GM18499 (cell line): ENCODE results near the gene TBC1D9B.
"Not testable (repeated sequence)": the region's sequence is repeated elsewhere in the genome, so short reads cannot be mapped to it uniquely, and the experiment has no call there.

Experiments used
- ATAC-seq: cut with Tn5 transposase; IDR thresholded peaks from one replicate; pipeline ENCODE4 v1.9.1; 2021; ENCODE audit warnings: moderate number of reproducible peaks; ENCODE audit not compliant: insufficient read depth, unreplicated experiment

The TBC1D9B gene

DNA sequence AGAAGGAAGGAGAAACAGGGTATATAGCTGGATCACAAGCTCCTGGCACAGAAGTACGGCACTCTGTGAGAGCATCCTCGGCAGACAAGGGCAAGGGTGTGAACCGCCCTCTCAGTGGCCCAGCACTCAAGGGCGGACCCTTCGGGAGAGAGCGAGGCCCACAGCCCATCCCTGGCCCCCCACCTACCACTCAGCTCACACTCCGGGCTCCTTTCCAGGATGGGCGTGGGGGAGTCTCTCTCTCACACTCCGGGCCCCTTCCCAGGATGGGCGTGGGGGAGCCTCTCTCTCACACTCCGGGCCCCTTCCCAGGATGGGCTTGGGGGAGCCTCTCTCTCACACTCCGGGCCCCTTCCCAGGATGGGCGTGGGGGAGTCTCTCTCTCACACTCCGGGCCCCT is 36.2 kb downstream of the TBC1D9B start:
- ATAC-seq, result not testable (repeated sequence)

DNA sequence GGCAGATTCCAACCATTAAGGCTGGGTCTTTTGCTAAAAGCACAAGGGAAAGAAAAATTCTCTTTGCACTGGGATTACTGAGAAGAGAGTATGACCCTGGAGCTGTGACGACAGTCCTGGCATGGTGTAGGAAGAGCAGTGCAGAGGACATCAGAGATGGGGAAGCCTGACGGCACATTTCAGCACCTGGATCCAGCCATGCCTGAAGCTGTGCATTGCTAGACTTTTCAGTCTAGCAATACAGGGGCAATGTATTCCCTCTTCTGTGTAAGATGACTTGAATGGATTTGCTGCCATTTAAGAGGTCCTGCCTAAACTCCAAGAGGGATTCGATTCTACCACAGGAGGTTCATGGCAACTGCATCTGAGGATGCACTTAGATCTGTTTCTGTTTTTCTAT is 36.7 kb downstream of the TBC1D9B start:
- no peak for ATAC-seq

GRCh38 chr5:179870403-179870903 is 37.2 kb downstream of the TBC1D9B start:
- ATAC-seq, result no peak

DNA sequence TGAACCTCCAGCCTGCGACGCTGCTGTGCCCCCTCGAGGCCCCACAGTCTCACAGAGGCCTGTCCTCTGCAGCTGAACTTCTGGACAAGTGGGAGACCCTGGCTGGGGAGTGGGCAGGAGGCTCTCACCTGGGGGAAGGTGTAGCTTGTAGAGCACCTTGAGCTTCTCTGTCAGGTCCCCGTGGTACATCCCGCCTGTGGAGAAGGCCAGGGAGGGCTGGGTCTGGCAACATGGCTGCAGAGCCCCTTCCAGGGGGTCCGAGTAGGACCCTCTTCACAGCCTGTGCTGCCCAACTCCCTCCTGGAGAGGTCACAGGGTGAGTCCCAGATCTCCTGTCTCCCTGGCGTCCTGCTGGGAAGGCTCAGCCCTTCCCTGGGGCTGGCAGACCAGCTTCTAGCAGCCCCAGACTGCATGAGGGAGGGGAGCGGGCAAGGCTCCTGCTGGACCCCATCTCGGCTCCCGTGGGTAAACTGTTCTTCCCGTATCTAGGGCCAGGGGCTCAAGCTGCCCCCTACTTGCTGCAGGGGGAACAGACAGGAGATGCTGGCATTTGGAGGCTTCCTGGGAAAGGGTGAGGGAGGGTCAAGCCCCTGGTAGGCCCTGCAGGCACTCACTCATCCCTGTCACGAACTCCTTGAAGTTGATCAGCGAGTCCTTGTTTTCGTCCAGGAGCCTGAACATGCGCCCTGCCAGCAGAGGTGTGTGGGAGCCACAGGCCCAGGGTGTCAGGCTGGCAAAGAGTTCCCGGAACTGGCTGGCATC is 37.9 kb downstream of the TBC1D9B start:
- no peak for ATAC-seq

- no peak for ATAC-seq
Observed at GRCh38 chr5:179869101-179869500, 38.6 kb downstream of the TBC1D9B start.

DNA sequence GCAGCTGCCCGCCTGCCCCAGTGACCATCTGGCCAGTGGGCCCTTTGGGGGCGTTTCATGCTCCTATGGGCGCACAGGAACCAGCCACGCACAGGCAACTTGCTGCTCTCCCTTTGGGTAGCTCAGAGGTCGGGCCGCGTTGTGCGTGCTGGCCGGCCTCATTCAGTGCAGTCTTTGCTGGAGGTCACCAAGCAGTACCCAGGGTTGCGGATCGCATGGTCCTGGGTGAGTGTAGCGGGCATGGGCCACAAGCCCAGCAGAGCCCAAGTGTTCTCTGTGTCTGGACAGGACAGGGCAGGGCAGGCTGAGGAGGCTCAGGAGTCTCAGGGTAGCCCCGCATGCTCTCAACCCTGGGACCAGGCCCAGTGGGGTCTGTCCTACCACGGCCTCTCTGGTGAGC is 39.2 kb downstream of the TBC1D9B start:
- ATAC-seq, result no peak

DNA sequence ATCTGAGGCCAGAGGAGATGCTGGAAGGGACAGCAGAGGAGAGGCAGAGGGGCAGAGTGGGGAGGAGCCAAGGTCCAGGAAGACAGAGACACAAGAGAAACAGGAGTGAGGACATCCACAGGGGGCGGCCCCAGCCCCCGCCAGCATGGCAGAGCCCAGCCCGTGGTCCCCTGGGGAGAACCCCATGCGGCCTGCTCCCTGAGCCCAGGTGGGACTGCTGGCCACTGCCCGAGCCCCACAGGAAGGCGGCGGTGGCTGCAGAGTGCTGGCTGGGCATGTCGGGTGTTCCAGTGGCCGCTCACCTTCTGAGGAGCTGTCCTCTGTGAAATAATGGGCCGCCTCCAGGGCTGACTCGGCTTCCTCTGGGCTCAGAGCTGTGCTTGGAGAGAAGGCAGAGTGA is 40.2 kb downstream of the TBC1D9B start:
- no peak for ATAC-seq

GRCh38 chr5:179867079-179867465 is 40.6 kb downstream of the TBC1D9B start:
- no peak for ATAC-seq

DNA sequence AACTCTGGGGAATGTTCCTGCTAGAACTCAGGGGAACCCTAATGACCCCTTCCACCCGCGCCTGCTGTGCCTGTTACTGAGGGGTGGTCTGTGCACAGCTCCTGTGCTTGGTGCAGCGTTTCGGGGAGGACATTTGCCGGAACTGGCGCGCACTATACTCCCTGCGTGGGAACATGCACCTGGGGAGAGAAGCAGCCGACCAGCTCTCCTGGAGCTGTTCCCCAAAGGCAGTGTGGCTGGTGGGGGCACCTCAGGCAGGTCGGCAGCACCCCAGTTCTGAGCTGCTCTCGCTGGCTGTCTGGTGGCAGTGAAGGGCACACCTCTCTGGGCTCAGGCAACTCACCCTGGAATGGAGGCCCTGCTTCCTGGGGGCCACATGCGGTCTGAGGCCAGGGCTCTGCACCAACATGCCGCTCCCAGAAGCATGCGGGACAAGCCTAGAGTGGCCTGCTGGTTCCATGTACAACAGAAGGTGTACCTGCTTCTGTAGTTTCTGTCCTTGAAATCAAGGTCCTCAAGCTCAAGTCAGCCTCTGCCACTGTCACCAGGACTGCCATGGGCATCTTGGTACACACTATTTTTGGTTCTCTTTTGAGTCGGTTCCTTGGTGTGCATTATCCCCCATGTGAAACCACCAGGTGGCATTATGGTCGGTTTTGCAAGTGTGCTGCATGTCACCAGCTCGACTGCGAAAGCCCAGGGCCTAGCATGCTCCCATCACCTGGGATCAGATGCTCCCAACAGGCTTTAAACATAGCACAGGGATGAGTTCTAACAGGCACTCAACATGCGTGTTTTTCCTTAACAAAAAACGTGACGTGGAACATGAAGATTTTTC is 41.2 kb downstream of the TBC1D9B start:
- no peak for ATAC-seq

DNA sequence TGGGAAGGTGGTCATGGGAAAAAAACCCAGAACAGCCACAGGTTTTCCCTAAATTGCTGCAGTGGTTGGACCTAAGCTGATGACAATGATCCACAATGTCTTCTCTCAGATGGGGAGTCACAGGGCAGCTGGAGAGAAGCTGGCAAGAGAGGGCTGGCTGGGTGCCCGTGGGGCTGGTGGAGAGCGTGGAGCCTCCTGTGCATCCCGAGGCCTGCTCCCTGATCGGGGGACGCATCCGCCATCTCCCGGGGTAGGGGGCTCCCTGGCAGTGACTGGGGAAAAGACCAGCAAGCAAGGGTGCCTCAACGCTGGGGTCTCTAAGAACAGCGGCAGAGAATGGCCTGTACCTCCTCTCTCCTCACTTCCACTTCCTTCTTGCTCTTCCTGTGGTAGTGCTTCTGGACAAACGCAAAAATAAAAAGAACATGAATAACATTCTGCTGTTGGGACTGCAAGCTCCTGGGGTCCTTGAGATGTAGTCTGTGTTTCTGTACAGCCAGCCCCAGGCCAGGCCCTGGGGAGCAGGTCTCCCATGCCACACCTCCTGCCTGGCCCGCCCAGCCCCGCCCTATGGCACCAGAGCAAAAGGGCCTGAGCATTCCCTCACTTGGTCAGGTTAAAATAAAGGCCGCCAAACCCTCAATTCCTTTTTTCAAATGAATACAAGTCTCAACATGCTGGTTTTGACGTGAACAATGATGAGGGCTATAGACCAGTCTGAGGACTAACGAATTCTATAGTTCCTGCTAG is 42.0 kb downstream of the TBC1D9B start:
- no peak for ATAC-seq

DNA sequence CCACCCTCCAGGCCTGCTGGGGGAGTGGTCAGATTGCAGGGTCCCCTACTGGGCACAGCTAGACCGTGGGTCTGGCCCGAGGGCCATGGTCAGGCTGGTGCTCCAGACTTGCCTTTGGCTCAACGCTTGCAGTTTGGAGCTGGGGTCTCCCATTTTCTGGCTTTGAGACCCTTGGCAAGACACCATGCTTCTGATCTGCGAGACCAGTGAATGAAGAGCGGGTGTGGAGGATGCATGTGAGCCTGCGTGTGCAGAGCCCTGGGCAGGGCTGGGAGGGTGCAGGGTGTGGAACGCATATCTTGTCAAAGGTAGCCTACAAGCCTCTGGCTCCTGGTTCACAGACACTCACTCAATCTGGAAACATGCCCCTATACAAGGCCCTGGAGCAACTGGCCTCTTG is 43.0 kb downstream of the TBC1D9B start:
- no peak for ATAC-seq

GRCh38 chr5:179863449-179864085 is 44.1 kb downstream of the TBC1D9B start:
- ATAC-seq, result no peak

DNA sequence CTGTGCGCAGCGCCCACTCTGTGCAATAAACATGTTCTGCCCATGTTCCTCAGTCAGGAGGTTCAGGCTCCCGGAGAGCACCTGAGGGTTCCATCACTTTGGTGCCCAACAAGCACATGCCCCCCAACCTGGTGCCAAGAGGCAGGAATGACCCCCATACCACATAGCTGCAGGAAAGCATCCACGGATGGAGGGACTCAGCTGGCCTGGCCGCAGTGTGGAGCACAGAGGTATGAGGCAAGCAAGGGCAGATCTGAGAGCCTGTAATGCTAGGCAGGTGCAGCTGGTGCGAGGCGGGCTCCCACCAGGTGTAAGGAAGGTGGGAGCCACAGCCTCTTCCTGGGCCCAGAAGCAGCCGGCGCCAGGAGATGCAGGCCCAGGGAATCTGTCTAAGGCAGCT is 44.8 kb downstream of the TBC1D9B start:
- ATAC-seq, result no peak

GRCh38 chr5:179862296-179862695 is 45.4 kb downstream of the TBC1D9B start:
- no peak for ATAC-seq

DNA sequence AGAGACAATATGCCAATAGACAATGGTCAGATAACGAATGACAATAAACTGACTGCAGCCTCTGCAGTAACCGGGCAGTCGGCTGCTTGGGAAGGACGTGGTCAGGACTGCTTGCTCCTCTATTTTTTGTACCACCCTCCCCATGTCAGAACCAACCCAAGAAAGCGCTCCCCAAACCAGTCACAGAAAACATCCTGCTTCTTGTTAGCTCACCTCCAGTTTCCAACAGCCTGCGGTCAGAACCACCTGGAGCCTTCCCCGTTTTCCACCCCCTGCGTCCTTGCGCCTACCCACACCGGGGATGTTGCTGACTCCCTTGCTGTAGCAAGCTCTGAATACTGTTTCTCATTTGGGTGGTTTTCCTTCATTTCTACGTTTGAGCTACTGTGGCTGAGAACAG is 47.4 kb downstream of the TBC1D9B start:
- ATAC-seq, result no peak

GRCh38 chr5:179858586-179859427 is 48.9 kb downstream of the TBC1D9B start, which contains the start of gene MRNIP:
TSS of gene MRNIP (minus strand) at chr5:179858817. CDS start at chr5:179858796, 21 bp downstream.
- peak; percentile 87 for ATAC-seq

- ATAC-seq, result peak; percentile 13
Observed at GRCh38 chr5:179858241-179858585, 49.5 kb downstream of the TBC1D9B start.

- no peak for ATAC-seq
Observed at GRCh38 chr5:179854356-179854755, 53.3 kb downstream of the TBC1D9B start.

DNA sequence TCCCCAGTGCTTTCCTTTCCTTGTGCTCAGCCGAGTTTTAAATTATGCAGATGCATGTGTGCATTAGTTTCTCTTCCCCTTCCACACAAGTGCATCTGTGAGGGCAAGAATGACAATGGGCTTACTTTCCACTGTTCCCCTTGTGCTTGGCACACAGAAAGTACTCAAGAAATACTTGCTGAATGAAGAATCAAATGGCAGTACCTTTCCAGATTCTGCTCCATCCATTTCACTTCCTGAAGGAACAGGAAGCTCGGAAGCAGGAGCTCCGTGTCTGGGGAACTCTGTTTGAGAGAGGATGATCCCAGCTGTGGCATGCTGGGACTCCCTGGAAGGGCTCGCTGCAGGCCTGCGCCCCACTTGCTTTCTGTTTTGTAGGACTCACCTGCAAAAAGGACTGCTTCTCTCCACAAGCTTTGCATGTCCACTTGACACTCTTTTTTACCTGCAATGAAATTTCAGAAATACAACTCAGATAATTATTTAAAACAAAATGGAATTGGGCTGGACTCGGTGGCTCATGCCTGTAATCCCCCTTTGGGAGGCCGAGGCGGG is 54.6 kb downstream of the TBC1D9B start:
- peak; percentile 82 for ATAC-seq
